Activated gamma-delta T cell treated with anti-CD3 and anti-CD28 coated beads, Interleukin-2, amount 50 U/mL, for 16 hours (primary cell): ENCODE data around the gene CENPP.
"Not testable (repeated sequence)": the region's sequence is repeated elsewhere in the genome, so short reads cannot be mapped to it uniquely, and the experiment has no call there.

Experiments used
- DNase-seq: peaks from one replicate; pipeline ENCODE4 v3.0.0-alpha.2; 2020; ENCODE audit warnings: low read depth

CENPP gene

DNA sequence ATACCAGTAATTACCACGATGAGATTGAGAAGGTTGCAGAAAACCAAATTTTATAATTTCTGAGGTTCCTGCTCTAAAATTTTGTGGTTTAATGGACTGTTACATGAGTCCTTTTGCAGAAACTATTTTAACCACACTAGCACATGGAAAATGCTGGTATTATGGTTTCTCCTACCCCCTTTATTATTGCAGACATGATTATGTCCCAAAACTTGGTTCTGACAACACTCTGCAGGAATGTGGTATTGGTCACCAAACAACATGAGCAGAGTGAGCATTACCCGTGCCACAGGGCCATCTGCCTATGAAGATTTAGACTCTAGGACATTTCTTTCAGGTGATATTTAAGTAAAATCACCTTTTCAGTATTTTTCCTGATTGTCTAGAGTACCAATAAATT, 212.8 kb downstream of the CENPP start:
- DNase-seq, result no peak

GRCh38 chr9:92543972-92544371, 218.2 kb downstream of the CENPP start:
- DNase-seq, result no peak

- DNase-seq, result no peak
These were observed 219.3 kb downstream of the CENPP start for GRCh38 chr9:92545002-92545510.

GRCh38 chr9:92547356-92547755, 221.6 kb downstream of the CENPP start:
- no peak for DNase-seq

- no peak for DNase-seq
These were observed 225.0 kb downstream of the CENPP start for GRCh38 chr9:92550765-92551164.

DNA sequence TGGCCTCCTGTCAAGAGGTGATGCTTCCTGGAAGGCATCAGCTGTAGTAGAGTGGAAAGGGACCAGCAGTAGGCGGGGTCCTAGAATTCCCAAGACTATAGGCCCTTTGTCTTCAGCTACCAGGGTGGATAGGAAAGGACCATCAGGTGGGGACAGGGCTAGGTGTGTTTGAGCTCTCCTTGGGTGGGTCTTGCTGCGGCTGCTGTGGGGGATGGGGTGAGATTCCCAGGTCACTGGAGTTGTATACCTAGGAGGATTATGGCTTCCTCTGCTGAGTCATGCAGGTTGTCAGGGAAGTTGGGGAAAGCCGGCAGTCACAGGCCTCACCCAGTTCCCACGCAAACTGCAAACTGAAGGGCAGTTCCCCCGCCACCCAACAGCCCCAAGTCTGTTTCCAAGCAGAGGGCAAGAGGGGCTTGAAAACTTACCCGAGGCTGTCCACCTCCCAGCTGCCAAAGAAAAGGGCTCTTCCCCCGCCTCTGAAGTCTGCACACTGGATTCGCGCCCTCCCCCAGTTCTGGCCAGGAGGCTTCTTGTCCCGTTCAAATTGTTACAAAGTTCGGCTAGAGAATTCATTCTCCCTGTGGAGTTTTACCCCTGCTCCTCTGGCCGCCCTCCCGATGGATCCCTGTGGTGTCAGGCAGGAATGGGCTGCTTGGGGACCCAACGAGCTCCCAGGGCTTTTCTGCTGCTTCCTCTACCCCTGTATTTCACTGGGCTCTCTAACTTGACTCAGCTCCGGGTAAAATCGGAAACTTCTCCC, 233.0 kb downstream of the CENPP start:
- DNase-seq, result no peak

DNA sequence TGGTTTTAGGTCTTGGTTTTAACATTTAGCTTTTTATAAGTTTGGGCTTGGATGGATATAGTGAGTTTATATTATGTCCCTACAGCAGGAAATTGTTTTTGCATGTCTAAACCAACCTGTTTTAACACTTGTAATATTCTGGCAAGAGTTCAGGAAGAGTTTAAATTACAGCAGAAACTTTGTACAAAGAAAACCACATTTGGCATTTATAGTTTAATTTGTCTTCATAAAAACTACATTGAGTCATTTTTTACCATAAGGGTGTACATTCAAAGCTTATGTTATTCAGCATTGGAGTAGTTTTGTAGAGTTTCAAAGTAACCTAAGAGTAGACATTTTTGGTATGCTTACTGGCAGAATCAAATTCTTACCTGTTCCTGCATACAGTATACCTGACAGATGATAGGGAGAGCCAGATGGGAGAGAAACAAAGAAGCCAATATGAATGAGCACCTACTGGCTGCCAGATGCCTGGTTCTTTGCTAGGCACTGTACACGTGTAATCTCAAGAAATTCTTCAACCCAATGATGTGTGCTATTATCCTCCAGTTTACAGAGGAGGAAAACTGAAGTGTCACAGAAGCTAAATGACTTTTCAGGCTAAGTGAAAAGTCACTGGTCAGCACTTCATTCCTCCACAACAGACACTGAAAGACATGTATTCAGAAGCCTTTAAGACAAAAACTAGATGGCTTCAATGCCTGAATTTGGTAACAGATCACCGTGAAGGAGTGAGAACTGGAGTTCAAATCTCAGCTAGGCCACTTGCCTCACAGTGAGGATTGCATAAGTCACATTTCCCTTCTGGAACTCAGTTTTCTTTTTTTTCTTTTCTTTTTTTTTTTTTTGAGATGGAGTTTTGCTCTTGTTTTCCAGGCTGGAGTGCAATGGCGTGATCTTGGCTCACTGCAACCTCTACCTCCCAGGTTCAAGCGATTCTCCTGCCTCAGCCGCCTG, 235.9 kb downstream of the CENPP start:
- no peak for DNase-seq

- DNase-seq, result no peak
These were observed 236.8 kb downstream of the CENPP start for GRCh38 chr9:92562461-92562967.

- DNase-seq, result no peak
These were observed 237.7 kb downstream of the CENPP start for GRCh38 chr9:92563116-92564100.

- no peak for DNase-seq
These were observed 238.8 kb downstream of the CENPP start for GRCh38 chr9:92564504-92564903.

DNA sequence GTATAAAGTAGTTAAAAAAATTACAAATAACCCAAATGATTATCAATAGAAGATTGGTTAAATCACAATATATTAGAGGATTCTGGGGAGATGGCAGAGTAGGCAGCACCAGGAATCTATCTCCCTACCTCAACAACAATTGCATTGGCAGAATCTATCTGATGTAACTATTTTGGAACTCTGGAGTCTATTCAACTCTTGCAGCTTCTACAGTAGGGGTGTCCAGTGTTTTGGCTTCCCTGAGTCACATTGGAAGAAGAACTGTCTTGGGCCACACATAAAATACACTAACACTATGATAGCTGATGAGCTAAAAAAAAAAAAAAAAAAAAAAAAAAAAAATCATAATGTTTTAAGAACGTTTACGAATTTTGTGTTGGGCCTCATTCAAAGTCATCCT, 239.2 kb downstream of the CENPP start:
- DNase-seq, result no peak

GRCh38 chr9:92571871-92572270, 246.1 kb downstream of the CENPP start:
- DNase-seq, result not testable (repeated sequence)

DNA sequence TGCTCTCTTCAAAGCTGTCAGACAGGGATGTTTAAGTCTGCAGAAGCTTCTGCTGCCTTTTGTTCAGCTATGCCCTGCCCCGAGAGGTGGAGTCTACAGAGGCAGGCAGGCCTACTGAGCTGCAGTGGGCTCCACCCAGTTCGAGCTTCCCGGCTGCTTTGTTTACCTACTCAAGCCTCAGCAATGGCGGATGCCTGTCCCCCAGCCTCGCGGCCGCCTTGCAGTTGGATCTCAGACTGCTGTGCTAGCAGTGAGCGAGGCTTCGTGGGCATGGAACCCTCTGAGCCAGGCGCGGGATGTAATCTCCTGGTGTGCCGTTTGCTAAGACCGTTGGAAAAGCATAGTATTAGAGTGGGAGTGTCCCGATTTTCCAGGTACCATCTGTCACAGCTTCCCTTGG, 247.9 kb downstream of the CENPP start:
- DNase-seq, result not testable (repeated sequence)

DNA sequence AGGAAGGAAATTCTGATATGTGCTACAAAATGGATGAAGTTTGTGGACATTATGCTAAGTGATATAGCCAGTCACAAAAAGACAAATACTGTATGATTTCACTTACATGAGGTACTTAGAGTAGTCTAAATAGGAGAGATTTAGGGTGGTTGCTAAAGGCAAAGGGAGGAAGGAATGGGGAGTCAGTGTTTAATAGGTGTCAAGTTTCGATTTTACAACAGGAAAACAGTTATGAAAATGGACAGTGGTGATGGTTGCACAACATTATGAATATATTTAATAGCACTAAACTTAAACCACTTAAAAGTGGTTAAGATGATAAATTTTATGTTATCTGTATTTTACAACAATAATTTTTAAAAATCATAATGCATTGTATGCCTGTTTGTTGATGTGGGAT, 250.4 kb downstream of the CENPP start:
- DNase-seq, result no peak

DNA sequence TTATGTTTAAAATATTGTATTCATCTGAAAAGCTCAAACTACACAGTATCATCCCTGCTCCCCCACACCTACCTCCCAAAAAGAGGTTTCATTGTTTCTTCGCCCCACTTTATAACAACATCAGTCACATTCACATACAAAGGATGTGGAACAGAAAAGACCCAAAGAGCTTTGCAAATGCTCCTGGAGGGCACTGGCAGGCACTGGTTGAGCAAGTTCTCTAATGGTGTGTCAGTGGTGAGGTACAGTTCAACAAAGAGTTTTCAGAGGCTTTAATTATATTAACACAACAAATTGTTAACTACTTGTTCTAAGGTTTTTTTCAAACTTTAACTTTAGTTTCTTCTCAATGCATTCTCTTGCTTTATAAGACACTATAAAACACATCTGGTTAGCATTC, 264.2 kb downstream of the CENPP start:
- DNase-seq, result no peak

DNA sequence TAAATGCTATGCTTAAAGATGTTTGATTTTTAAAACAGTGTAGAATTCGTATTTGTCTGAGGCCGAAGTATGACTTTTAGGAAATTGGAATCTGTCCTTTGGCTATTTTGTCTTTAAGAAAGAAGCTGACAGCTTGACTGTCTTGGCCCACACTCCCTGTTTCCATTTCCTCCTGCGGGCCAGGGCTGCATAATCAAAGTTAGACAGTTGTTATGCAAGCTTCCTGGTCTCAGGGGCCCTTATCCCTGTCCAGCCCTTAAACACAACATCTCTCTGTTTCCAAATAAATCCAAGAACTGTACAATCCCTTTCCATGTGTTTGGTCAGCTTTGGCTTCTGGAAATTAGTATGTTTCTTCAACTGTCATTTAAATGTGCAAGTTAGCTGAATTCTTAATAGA, 264.6 kb downstream of the CENPP start:
- DNase-seq, result no peak

- DNase-seq, result no peak
These were observed 266.8 kb downstream of the CENPP start for GRCh38 chr9:92592537-92592936.

GRCh38 chr9:92592946-92593861, 267.5 kb downstream of the CENPP start:
- no peak for DNase-seq

DNA sequence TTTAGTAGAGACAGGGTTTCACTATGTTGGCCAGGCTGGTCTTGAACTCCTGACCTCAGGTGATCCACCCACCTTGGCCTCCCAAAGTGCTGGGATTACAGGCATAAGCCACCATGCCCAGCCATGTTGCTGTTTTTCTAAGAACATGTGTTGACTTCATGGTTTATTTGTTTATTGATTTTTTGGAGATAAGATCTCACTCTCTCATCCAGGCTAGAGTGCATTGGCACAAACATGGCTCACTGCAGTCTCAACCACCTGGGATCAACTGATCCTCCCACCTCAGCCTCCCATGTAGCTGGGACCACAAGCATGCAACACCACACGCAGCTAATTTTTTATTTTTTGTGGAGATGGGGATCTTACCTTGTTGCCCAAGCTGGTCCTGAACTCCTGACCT, 269.3 kb downstream of the CENPP start:
- DNase-seq, result not testable (repeated sequence)

- no peak for DNase-seq
These were observed 270.2 kb downstream of the CENPP start for GRCh38 chr9:92595930-92596329.
